Skin of body (tissue), 2 donors: Measurements from ENCODE around the gene HPN. TPM values are rescaled to one million over a fixed set of nuclear protein-coding genes. Genes with fewer than 3 reads are reported as not detected.
"Not testable (repeated sequence)": the region's sequence is repeated elsewhere in the genome, so short reads cannot be mapped to it uniquely, and the experiment has no call there.

Experiments used
- DNase-seq: peaks from one replicate; lab custom pipeline; 2025; lab: John Stamatoyannopoulos, UW
- total RNA-seq: library from RNA; depleted of rRNA; stranded (reverse); fragments of >200 nt; gene quantifications from one replicate; pipeline ENCODE4 v1.2.3, GENCODE V29; 2014

HPN gene
- total RNA-seq, 1 donor from 2014 or later, result 0.69 TPM

GRCh38 chr19:35100588-35101533 is 59.3 kb downstream of the HPN start:
- no peak for DNase-seq

GRCh38 chr19:35101949-35102348 is 60.4 kb downstream of the HPN start:
- not testable (repeated sequence) for DNase-seq

GRCh38 chr19:35103614-35104013 is 62.1 kb downstream of the HPN start:
- DNase-seq, result not testable (repeated sequence)

GRCh38 chr19:35104361-35104760 is 62.8 kb downstream of the HPN start:
- DNase-seq, result no peak

- DNase-seq, result no peak
Measured at GRCh38 chr19:35105047-35105410, 63.5 kb downstream of the HPN start.

GRCh38 chr19:35105411-35106290 is 64.1 kb downstream of the HPN start:
- DNase-seq, result no peak

- no peak for DNase-seq
Measured at GRCh38 chr19:35106291-35106583, 64.7 kb downstream of the HPN start.

- DNase-seq, result no peak
Measured at GRCh38 chr19:35106898-35107541, 65.5 kb downstream of the HPN start.

- DNase-seq, result no peak
Measured at GRCh38 chr19:35107545-35107944, 66.0 kb downstream of the HPN start.

- DNase-seq, result no peak
Measured at GRCh38 chr19:35108730-35109129, 67.2 kb downstream of the HPN start.

- no peak for DNase-seq
Measured at GRCh38 chr19:35109395-35110112, 68.0 kb downstream of the HPN start.

GRCh38 chr19:35110974-35111373 is 69.5 kb downstream of the HPN start:
- DNase-seq, result no peak

- no peak for DNase-seq
Measured at GRCh38 chr19:35112995-35113688, 71.6 kb downstream of the HPN start.

- DNase-seq, result peak; percentile 75
Measured at GRCh38 chr19:35114353-35115176, 73.0 kb downstream of the HPN start.

GRCh38 chr19:35115177-35115951 is 73.8 kb downstream of the HPN start, which contains the start of gene FXYD3:
TSS of gene FXYD3 (plus strand) at chr19:35115823. CDS start at chr19:35119377, 3,554 bp downstream.
- DNase-seq, result peak; percentile 55
